Stimulated activated CD8-positive, alpha-beta memory T cell treated with anti-CD3 and anti-CD28 coated beads, Interleukin-4, amount 100 ng/mL, for 1 hour (primary cell): ENCODE results near the gene KANSL3.
"Not testable (repeated sequence)": the region's sequence is repeated elsewhere in the genome, so short reads cannot be mapped to it uniquely, and the experiment has no call there.

ENCODE experiments used
- DNase-seq, 2 donors: peaks; one replicate each; pipeline ENCODE4 v3.0.0-alpha.2; 2020; ENCODE audit warnings: low read depth in 2 of 2, low spot score in 1 of 2

The KANSL3 gene

DNA sequence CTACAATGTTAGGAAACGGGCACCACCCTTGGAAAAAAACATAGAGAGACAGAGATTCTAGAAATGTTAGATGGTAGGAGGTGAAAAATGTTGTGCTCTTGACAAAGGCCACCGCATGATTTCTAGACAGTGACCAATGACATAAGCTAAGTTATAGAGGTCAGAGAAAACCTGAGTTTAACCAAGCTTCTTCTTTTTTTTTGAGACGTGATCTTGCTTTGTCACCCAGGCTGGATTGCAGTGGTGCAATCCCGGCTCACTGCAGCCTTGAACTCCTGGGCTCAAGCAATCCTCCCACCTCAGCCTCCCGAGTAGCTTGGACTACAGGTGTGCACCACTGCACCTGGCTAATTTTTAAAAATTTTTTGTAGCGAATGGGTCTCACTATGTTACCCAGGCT is 17.4 kb upstream of the KANSL3 start:
- no peak for DNase-seq

DNA sequence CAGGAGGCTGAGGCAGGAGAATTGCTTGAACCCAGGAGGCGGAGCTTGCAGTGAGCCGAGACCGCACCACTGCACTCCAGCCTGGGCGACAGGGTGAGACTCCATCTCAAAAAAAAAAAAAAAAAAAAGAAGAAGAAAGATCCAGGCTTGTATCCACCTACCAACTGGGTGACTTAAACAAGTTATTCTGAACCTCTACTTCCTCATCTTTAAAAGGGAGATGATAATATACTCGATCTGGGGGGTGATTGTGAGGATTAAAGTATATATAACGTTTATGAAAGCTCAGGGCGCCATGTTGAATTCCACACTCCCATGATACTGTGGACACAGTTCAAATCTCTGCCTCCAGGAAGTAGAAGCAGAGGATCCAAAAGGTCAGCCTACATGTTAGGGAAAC is 16.7 kb upstream of the KANSL3 start:
- DNase-seq = not testable (repeated sequence)

DNA sequence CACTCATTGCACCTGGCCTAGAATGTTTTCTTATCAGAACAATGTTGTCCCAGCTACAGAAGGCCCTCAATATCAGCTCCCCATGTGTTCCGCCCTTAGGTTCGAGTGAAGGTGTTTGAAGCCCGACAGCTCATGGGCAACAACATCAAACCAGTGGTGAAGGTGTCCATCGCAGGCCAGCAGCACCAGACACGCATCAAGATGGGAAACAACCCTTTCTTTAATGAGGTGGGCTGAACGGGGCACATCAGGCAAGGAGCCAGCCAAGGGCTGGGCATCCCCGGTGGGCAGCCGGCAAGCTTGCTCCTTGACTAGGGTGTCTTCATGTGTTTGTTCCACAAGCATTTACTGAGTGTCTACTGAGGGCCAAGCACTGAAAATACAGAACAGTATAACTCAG is 13.7 kb upstream of the KANSL3 start:
- no peak for DNase-seq

DNA sequence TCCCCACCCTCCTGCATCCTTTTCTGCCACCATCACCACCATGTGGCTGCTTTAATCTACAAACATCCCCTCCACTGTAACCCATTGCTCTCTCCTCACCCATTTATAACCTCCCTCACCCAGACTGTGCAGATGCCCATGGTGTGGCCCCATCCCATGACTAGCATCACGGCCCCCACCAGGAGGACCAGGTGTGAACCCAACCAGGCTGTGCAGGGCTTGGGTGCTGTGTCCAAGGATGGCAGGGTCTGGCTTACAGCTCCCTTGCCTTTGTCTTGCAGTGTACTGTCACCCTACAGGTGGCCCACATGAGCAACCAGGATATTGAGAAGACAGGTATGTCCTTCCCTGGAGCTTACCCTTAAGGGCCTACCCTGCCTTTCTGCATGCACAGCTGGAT is 11.2 kb upstream of the KANSL3 start:
- no peak for DNase-seq

DNA sequence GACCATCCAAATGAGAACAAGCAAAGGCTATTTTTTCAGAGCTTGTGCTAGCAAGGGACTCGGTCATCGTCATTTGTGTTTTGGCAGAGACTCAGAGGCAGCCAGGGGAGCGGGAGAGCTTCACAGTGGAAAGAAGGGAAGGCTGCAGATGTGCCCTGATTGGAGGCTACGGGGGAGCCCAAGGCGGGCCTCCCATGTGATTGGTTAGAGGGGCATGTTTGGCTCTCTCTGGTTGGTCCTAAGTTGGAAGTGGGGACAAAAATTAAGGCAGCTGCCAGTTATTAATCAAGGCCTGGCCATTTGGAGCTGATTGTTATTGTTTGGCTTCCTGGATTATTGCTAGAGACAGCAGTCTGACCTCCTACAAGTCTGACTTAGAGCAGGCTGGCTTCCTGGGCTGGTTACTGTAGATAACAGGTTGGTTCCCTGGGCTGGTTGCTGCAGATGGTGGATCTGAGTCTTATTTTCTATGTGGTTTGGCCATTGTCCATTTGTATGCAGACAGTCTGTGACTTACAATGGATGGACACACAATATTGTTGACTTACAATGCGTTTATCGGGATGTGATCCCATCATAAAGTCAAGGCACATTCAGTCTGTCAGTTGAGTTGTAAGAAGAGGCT is 10.3 kb upstream of the KANSL3 start:
- no peak for DNase-seq

DNA sequence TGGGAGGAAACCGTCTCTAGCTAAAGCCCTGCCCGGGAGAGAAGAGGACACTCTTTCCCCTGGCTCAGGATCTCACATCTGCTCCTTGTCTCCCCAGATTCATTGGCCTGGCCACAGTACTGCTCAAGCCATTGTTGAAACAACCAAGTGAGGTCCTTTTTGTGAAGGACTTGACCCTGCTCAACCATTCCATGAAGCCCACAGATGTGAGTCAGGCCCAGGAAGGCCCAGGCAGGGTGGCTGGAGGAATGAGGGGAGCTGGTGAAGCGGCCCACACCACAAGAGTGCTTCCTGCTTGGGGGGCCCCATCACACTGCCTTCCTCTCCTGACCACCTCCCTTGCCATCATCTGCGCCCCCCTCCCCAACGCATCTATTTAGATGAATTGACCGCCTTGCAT is 9.6 kb upstream of the KANSL3 start:
- no peak for DNase-seq

DNA sequence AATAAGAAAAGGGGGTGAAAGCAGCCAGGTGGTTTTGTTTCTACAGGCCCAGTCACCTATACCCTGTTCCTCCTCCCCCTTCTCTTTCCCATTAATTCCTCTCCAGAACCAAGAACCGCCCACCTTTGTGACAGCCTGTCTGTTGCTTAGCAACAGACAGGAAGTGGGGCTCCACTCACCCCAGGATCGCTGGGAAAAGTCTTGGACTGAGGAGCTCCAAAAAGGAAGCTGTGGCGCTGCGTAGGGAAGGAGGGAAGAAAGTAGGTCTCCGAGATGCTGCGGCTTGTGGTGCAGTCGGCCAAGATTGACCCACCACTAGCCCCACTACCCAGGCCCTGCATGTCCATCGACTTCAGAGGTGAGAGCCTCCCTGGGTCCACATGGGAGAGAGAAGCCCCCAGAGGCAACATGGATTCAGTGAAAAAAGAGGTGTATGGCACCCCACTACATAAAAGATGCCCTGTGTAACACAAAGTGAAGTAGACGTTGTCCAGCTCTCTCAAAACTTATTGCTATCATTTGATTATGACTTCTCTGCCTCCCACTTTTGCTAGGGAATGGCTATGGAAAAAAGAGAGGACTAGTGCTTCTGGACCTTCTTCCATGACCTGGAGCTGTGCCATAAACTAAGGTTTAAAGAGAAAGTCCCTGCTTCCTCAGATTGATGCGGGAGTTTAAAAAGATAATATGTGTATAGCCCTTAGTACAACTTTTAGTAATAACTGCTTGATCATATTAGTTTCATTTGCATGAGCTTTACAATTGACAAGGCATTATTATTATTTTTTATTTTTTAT is 4.7 kb upstream of the KANSL3 start, which contains the start of gene FER1L5:
TSS of gene FER1L5 (plus strand) at position 201 of the 797 bp plus-strand sequence. CDS start at position 274, 73 bp downstream.
- DNase-seq = no peak

DNA sequence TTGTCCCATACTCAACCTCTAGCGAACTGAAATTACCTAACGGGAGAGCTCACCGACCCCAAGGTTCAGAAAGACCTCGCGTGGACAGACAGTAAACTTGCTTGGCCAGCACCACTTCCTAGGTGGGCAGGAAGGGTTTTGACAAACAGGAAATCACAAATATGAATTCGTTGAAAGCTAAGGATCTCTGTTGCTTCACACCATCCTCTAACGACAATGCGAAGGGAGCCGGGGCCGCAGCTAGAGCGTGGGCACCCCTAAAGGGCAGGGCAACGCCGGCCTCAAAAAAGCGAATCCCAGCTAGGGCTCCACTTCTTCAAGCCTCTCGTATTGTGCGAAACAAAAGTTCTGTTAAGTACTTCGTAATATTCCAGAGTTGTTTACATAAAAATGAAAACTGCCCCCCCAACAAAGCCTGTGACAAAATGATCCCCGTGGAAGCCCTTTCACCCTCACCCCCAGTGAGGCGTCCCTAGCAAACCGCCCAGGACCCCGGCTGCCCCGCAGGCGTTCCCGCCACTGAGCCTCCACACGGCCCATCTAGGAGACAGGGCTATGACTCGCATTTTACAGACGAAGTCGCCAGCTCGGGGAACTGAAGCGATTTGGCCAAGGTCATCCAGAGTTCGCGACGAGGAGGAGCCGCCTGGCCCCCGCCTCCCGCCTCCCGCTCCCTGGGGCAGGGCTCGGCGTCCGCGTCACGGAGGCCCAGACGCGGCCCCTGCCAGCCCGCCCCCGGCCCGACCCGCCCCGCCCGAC is 548 bp downstream of the KANSL3 start:
- peak; percentile 43 to 59 for DNase-seq

DNA sequence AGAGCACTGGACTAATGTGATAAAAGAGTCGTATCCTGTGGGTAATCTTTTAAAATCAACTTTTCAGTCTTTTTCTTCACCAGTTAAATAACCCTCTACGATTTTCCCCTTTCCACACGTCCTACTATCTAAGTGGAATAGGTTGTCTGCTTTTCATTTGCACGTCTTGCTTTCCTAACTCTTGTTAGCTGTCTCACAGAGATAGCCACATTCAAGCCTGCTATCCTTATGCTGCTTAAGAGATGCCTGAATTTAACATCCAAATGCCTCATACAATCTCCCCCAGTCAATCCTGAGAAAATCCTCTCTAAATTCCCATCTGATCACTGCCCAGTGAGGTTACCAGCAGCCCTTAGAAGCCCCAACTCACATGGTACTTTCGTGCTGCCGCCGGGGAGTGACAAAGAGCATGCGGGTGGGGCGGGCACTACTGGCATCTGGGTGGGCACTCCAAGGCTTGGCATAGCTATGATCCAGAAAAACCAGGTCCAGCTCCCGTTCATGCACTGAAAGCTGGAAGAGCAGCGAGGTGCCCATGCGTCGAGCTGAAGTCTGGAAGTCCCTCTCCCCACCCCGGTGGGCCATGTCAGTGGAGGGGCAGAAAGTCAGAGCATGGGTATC is 1.5 kb downstream of the KANSL3 start:
- DNase-seq = no peak

DNA sequence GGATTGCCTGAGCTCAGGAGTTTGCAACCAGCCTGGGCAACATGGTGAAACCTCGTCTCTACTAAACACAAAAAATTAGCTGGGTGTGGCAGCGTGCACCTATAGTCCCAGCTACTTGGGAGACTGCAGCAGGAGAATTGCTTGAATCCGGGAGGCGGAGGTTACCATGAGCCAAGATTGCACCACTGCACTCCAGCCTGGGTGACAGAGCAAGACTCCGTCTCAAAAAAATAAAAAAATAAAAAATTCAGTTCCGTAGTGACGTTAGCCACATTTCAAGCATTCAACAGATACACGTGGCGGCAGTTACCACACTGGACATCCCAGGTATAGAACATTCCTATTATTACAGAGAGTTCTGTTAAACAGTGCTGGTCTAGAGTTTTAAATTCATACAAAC is 4.5 kb downstream of the KANSL3 start:
- no peak for DNase-seq

DNA sequence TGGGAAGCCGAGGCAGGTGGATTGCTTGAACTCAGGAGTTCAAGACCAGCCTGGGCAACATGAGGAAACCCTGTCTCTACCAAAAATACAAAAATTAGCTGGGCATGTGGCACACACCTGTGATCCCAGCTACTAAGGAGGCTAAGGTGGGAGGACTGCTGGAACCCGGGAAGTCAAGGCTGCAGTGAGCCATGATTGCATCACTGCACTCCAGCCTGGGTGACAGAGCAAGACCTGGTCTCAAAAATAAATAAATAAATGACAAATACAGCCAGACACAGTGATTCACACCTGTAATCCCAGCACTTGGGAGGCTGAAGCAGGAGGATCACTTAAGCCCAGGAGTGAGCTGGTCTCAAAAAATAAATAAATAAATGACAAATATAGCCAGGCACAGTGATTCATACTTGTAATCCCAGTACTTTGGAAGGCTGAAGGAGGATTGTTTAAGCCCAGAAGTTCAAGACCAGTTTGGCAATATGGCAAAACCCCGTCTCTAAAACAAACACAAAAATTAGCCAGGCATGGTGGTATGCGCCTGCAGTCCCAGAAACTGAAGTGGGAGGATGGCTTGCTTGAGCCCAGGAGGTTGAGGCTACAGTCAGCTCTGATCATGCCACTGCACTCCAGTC is 6.2 kb downstream of the KANSL3 start:
- no peak for DNase-seq

DNA sequence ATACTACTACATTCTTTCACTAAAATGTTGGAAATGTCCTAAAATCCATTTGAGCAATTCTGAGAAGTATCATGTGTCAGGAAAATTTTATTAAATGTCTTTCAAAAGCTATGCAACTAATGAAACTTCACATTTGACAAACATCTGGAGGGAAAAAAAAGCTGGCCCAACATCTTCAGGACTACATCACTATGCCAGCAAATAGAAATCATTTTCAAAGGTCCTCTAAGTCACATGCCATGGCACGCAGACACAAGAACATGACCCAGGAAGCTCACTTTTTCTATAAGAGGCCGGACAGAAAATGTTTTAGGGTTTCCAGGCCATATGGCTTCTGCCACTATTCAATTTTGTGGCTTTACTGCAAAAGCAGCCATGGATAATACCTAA is 11.6 kb downstream of the KANSL3 start:
- no peak for DNase-seq

DNA sequence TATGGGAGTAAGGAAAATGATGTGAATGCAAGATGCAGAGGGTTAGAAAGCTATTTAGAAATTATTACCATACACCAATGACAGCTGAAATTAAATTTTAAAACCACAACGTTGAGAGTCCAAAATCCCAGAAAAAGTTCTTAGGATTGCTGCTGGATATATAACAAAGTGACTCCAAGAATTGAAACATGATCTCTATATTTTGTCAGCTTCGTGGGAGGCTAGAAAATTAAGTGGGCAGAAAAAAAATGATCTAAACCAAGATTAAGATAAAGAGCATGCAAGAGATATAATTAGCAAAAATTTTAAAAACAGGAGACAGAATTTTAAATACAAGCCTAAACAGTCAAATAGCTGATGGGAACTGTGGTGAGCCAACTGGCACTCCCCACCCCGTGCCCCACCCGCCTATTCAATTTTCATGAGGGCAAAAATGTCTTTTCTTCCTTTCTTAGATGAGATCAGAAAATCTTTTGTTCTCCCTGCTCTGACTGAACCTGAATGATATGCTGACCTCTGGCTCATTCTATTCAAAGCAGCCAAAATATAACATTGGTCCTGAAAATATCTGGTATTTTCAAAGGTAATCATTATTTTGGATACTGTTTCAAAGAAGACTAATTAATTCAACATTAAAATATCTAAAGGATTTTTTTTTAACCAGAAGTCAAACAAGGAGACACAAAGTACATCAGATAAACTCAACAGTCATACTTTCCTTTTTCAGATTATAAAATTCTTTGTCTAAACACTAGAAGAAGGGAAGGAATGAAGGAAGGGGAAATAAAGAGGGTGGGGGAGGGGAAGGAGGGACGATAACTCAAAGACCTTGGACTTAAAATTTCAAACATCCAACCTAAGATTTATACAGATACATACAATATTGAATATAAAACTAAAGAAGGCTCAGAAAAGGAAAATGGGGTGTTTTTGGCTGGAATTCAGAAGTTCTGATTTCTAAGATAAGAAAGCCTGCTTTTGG is 12.2 kb downstream of the KANSL3 start:
- DNase-seq = no peak

DNA sequence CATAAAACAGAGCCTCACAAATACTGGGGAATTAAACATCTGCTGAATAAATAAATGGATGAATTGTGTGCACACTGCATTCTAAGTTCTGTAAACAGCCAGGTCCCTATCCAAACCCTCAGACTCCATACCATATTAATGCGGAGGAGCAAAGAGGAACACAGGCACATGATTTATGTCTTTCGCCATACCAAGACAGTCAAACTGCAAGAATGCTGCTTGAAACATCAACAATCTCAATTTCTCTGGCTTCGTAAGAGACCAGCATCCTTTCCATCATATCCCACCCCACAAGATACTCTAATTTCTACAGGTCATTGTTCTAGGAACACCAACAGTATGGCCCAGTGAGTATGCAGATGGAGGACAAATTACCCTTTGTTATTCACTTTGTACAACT is 15.0 kb downstream of the KANSL3 start:
- no peak for DNase-seq

DNA sequence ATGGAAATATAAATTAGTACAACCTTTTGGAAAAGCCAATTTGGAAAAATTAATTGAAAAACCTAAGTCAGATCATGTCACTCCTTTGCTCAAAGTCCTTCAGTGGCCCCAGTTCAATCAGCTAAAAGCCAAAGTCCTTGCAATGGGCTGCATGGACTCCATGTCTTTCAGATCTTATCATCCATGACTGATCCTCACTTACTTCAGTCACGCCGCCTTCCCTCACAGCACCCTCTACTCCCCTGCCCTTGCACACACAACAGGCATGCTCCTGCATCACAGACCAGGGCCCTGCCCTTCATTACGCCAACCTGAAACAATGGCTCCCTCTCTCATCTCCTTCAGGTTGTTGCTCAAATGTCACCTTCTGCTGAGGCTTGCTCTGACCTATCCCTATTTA is 15.6 kb downstream of the KANSL3 start:
- DNase-seq = no peak

DNA sequence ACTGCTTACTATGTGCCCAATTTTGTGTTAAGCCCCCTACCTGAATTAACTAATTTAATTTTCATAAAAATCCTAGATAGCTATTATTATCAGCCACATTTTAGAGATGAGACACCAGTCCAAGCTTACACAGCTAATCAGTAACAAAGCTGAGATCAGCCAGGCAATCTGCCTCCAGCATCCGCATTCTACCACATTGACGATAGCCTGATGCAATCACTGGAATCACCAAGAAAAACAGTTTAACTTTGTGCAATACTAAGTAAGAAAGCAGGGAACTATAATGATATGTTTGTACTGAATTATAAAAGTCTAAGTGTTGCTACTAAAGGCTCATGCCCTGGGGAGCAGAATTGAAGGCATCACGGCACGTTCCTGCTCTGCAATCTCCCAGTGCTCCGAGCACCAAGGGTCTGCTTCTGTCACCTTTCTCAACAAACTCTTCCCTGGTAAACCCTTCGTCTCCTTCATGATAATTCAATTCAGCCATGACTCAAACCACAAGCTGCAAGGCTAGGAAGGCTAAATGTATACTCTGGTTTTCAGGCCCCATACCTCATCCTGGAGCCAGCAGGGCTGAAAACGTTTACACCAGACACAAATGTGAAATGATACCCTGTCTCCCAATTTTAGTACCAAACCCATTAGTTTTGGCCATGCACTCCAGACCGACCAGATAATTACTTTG is 19.4 kb downstream of the KANSL3 start:
- DNase-seq = no peak

DNA sequence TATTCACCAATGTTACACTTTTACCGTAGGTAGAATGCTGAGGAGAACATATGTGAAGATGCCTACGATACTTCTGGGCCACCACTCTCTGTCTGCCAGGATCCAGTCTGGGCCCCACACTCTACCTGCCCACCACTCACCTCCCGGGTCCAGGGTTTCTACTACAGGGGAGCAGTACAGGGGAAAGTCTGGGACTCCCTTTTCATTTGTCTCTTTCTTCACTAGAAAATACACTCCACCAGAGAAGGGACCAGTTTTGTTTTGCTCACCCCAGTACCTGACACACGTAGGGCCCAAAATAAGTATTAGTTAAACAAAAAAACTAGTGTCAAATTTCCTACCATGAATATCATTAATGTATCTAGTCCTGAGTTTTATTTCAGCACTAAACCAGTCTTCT is 21.1 kb downstream of the KANSL3 start:
- DNase-seq = no peak

DNA sequence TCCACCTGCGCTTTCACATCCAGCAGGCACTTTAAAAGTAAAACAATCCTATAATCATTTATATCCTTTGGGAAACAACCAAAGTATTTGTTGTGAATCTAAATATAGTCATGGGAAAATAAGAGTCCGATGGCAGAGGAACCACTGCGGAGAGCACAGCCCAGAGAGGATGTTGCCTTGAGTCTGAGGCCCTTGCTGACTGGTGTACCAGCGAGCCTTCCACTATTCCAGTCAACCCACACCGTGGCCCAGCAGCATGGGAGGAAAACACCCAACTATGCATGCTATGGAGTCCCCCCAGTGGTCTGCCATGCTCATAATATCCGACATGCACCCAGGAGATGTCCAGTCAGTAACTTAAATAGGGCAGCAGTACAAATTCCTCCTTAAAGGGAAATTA is 21.6 kb downstream of the KANSL3 start:
- DNase-seq = no peak

DNA sequence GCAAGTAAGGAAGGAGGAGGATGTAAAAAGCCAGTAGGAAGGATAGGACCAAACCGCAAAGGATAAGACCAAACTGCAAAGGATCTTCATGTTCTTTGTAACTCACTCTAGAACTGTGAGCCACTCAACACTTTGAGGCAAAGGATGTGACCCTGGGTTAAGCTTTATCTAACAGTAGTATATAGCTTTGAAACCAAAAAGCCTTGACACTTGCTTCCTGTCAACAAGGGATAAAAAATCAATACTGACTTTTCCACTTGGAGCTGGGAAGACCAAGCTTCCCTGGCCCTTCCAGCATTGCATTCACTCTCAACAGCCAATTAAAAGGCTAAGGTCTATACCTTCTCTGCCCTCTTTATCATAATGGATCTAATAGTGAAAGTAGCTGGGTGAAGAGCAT is 22.0 kb downstream of the KANSL3 start:
- DNase-seq = no peak
